SK-N-SH (cell line): Measurements from ENCODE around the gene B3GALT6. TPM values are rescaled to one million over a fixed set of nuclear protein-coding genes. Genes with fewer than 3 reads are reported as not detected.
A peak's percentile ranks its signal among the peaks of the same experiment; 100 is the strongest.

Source experiments
- CTCF ChIA-PET: fragments of 300-600, 350-600 bp; formaldehyde crosslinking; extraction: SDS; loops from one replicate; lab custom pipeline; 2021; lab: Yijun Ruan, JAX
- POLR2A ChIA-PET: fragments of 350-600 bp; sonication (Branson Sonifier 250); formaldehyde crosslinking; extraction: SDS; loops from one replicate; lab custom pipeline; 2020; ENCODE audit warnings: antibody characterized with exemption, inconsistent platforms; lab: Yijun Ruan, JAX
- DNase-seq: peaks from one replicate; pipeline ENCODE4 v3.0.0; 2012
- H2AFZ ChIP-seq: fragments of 200-600 bp; sonication (generic); 2 replicates; pipeline ENCODE4 v1.8.1; 2016; ENCODE audit warnings: antibody characterized with exemption, mild to moderate bottlenecking, low read depth
- H3F3A ChIP-seq: fragments of 200-600 bp; sonication (generic); replicated peaks from 2 replicates; pipeline ENCODE3; 2016; ENCODE audit warnings: antibody characterized with exemption, mild to moderate bottlenecking; ENCODE audit not compliant: insufficient read depth
- H3K27ac ChIP-seq, 2 experiments: fragments of 200-500 bp in 1 of 2; fragments of 200-600 bp in 1 of 2; sonication (Bioruptor generic) in 1 of 2; sonication (generic), shearing (Covaris generic) in 1 of 2; 2 replicates each; pipeline versions ENCODE4 v1.5.1 to v1.6.1; 2014 to 2016; ENCODE audit warnings: low read depth in 2 of 2, inconsistent platforms in 1 of 2, low read length in 1 of 2, mild to moderate bottlenecking in 1 of 2, mixed read lengths in 1 of 2
- H3K27me3 ChIP-seq: fragments of 200-600 bp; sonication (generic), shearing (Covaris generic); 2 replicates; pipeline ENCODE4 v1.6.1; 2016; ENCODE audit warnings: mixed run types; ENCODE audit not compliant: insufficient read depth
- H3K36me3 ChIP-seq, 2 experiments: fragments of 200-500 bp in 1 of 2; fragments of 200-600 bp in 1 of 2; sonication (Bioruptor generic) in 1 of 2; sonication (generic) in 1 of 2; replicated peaks in 1 of 2; 2 replicates each; pipeline versions ENCODE3 to v1.5.1; 2014 to 2016; ENCODE audit warnings: low read length in 1 of 2, mild to moderate bottlenecking in 1 of 2; ENCODE audit not compliant: insufficient read depth in 2 of 2, control insufficient read depth in 1 of 2
- H3K4me1 ChIP-seq, 2 experiments: fragments of 200-500 bp in 1 of 2; fragments of 200-600 bp in 1 of 2; sonication (Bioruptor generic) in 1 of 2; sonication (generic), shearing (Covaris generic) in 1 of 2; 2 replicates each; pipeline versions ENCODE4 v1.5.1 to v1.6.1; 2014 to 2016; ENCODE audit warnings: low read depth in 1 of 2, low read length in 1 of 2, mixed run types in 1 of 2; ENCODE audit not compliant: insufficient read depth in 2 of 2, control insufficient read depth in 1 of 2
- H3K4me2 ChIP-seq: fragments of 200-600 bp; sonication (generic), shearing (Covaris generic); 2 replicates; pipeline ENCODE4 v1.6.1; 2017; ENCODE audit warnings: mixed run types
- H3K4me3 ChIP-seq, 2 experiments: fragments of 200-500 bp in 1 of 2; fragments of 200-600 bp in 1 of 2; sonication (Bioruptor generic) in 1 of 2; sonication (generic), shearing (Covaris generic) in 1 of 2; 2 replicates each; pipeline versions ENCODE4 v1.5.1 to v1.8.1; 2014 to 2016; ENCODE audit warnings: low read depth in 2 of 2, inconsistent platforms in 1 of 2, low read length in 1 of 2, mild to moderate bottlenecking in 1 of 2, mixed read lengths in 1 of 2, moderate library complexity in 1 of 2
- H3K79me2 ChIP-seq: fragments of 200-600 bp; sonication (generic); 2 replicates; pipeline ENCODE4 v1.8.1; 2017; ENCODE audit warnings: mild to moderate bottlenecking; ENCODE audit not compliant: insufficient read depth
- H3K9ac ChIP-seq: fragments of 200-600 bp; sonication (generic); 2 replicates; pipeline ENCODE4 v1.6.1; 2017; ENCODE audit warnings: mixed run types
- H3K9me2 ChIP-seq: fragments of 200-600 bp; sonication (generic); 2 replicates; pipeline ENCODE4 v1.6.1; 2017; ENCODE audit warnings: mixed run types
- H3K9me3 ChIP-seq: fragments of 200-600 bp; sonication (generic); 2 replicates; pipeline ENCODE4 v1.6.1; 2017; ENCODE audit warnings: mixed run types, mild to moderate bottlenecking, moderate library complexity
- H4K20me1 ChIP-seq: fragments of 200-600 bp; sonication (generic); 2 replicates; pipeline ENCODE4 v1.6.1; 2017; ENCODE audit warnings: mild to moderate bottlenecking, mixed run types; ENCODE audit not compliant: insufficient read depth
- ELF1 ChIP-seq: IDR thresholded peaks from 2 replicates; pipeline ENCODE4 v1.4.0; 2012
- EP300 ChIP-seq, 2 experiments: IDR thresholded peaks; 2 replicates each; pipeline versions ENCODE4 v1.4.0 to v1.6.1; 2012; ENCODE audit warnings: borderline replicate concordance in 1 of 2, low read depth in 1 of 2, low read length in 1 of 2
- FOXJ3 ChIP-seq: sonication (generic); formaldehyde crosslinking; IDR thresholded peaks from 2 replicates; pipeline ENCODE4 v1.5.1; 2020; ENCODE audit warnings: mild to moderate bottlenecking, missing genetic modification reagents
- FOXM1 ChIP-seq: IDR thresholded peaks from 2 replicates; pipeline ENCODE4 v1.4.0; 2012; ENCODE audit warnings: low read depth, mild to moderate bottlenecking
- GATA2 ChIP-seq: sonication (generic); formaldehyde crosslinking; IDR thresholded peaks from 2 replicates; pipeline ENCODE4 v1.5.0; 2020; ENCODE audit warnings: mild to moderate bottlenecking, missing genetic modification reagents
- JUND ChIP-seq: IDR thresholded peaks from 2 replicates; pipeline ENCODE4 v1.4.0; 2012
- NFIC ChIP-seq: IDR thresholded peaks from 2 replicates; pipeline ENCODE4 v1.4.0; 2012; ENCODE audit warnings: borderline replicate concordance
- RXRA ChIP-seq: IDR thresholded peaks from 2 replicates; pipeline ENCODE4 v1.4.0; 2012; ENCODE audit warnings: low read depth, mild to moderate bottlenecking, borderline replicate concordance
- SIN3A ChIP-seq: IDR thresholded peaks from 2 replicates; pipeline ENCODE4 v1.6.1; 2012; ENCODE audit warnings: low read depth, mild to moderate bottlenecking, low read length, moderate library complexity, borderline replicate concordance
- TEAD4 ChIP-seq: IDR thresholded peaks from 2 replicates; pipeline ENCODE4 v1.4.0; 2012; ENCODE audit warnings: mild to moderate bottlenecking, borderline replicate concordance; ENCODE audit not compliant: insufficient read depth
- YY1 ChIP-seq: IDR thresholded peaks from 2 replicates; pipeline ENCODE4 v1.4.0; 2012; ENCODE audit warnings: low read depth, mild to moderate bottlenecking
- ZBTB33 ChIP-seq: IDR thresholded peaks from 2 replicates; pipeline ENCODE4 v1.4.0; 2012; ENCODE audit warnings: low read depth, borderline replicate concordance
- WGBS: methylation state at CpG from one replicate; pipeline ENCODE4 v1.1.6; 2017; ENCODE audit warnings: low lambda C conversion rate; 5-methylcytosine and 5-hydroxymethylcytosine counted together
- polyA plus RNA-seq, 3 experiments: library from polyadenylated mRNA; depleted of rRNA; stranded (reverse); fragments of >200 nt; gene quantifications; 2 replicates each; pipeline ENCODE4 v1.2.3, GENCODE V29; 2012
- TF ChIP-seq, protein P1 (sequence below): fragments of 150-350 bp; IDR thresholded peaks from 2 replicates; pipeline ENCODE4 v1.6.1; 2017; ENCODE audit warnings: antibody characterized with exemption, low read length, low read depth, borderline replicate concordance
- TF ChIP-seq, protein P2 (sequence below): fragments of 200-600 bp; sonication (generic); IDR thresholded peaks from 2 replicates; pipeline ENCODE4 v1.6.1; 2017; ENCODE audit warnings: antibody characterized with exemption, mild to moderate bottlenecking, moderate library complexity

B3GALT6 gene
- polyA plus RNA-seq, 1 of the 3 experiments (the other 2 are of a cell fraction), result 38.8 TPM

DNA sequence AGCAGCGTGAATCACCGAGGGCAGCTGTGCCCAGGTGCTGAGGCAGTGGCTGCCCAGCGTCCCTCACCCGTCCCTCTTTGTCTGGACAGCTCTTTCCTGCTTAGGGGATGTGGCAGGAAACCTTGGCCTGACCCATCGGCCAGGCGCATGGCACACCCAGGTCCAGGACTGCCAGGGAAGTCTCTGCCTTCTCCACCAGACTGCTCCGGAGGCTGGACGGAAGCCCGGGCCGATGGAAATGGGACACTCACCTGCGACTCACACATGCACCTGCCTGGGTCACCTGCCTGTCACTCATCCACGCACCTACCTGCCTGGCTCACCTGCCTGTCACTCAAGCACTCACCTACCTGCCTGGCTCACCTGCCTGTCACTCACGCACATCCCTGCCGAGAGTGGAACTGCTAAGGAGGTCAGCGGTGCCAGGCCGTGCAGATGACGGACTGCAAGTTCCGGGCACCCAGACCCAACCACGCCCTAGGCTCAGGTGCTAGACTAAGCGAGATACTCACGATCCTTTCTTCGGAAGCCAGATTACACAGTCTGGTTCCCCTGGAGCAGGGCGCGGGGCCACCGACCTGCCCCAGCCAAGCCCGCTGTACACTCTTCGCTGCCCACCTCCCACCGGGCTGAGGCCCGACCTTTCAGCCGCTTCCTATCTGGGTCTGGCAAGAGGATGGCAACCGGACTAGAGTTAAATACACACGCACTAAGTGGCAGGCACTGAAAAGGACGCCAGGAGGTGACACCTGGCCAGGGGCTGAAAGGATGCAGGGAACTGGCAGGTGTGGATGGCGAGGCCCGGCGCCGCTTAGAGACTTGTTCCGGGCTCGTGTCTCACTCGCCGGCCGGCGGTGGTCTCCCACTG lies 40.5 kb downstream of the B3GALT6 start (continued):
- TF ChIP-seq, protein P1, sequence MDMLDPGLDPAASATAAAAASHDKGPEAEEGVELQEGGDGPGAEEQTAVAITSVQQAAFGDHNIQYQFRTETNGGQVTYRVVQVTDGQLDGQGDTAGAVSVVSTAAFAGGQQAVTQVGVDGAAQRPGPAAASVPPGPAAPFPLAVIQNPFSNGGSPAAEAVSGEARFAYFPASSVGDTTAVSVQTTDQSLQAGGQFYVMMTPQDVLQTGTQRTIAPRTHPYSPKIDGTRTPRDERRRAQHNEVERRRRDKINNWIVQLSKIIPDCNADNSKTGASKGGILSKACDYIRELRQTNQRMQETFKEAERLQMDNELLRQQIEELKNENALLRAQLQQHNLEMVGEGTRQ, result no peak

- Histone ChIP-seq H4K20me1 (peaks cover 47% of the 10 kb centered on the region), H3K27ac (peak overlapping the region; percentile 47 to 67; a peak in 3 of 4 replicates), H3K36me3 (peaks cover 0 to 4% of the 10 kb centered on the region in 2 experiments), H3K27me3 (no peaks in the 10 kb centered on the region), H3K9me3 (no peaks in the 10 kb centered on the region), H3K9me2 (no peaks in the 10 kb centered on the region), H3K4me2 (peak overlapping the region; percentile 96), H3K4me3 (peak overlapping the region; percentile 76 to 84), H2AFZ (no peak overlapping the region), H3F3A (no peaks in the 10 kb centered on the region), H3K79me2 (peaks cover 49% of the 10 kb centered on the region), H3K9ac (peak overlapping the region; percentile 83), H3K4me1 (peaks cover 0 to 28% of the 10 kb centered on the region in 2 experiments; a peak in 1 of 4 replicates)
- ChIA-PET CTCF (interaction anchor here (1.0 to 1.8 kb wide), 3 partner anchors 17 to 98 kb away, joined by 3 to 10 read pairs (median 4); no protein-coding TSS in a partner anchor), POLR2A (interaction anchor here (1.0 to 1.4 kb wide), 4 partner anchors 9 to 116 kb away, joined by 3 to 4 read pairs (median 4); no protein-coding TSS in a partner anchor)
- no peak for DNase-seq
- TF ChIP-seq, protein P2, sequence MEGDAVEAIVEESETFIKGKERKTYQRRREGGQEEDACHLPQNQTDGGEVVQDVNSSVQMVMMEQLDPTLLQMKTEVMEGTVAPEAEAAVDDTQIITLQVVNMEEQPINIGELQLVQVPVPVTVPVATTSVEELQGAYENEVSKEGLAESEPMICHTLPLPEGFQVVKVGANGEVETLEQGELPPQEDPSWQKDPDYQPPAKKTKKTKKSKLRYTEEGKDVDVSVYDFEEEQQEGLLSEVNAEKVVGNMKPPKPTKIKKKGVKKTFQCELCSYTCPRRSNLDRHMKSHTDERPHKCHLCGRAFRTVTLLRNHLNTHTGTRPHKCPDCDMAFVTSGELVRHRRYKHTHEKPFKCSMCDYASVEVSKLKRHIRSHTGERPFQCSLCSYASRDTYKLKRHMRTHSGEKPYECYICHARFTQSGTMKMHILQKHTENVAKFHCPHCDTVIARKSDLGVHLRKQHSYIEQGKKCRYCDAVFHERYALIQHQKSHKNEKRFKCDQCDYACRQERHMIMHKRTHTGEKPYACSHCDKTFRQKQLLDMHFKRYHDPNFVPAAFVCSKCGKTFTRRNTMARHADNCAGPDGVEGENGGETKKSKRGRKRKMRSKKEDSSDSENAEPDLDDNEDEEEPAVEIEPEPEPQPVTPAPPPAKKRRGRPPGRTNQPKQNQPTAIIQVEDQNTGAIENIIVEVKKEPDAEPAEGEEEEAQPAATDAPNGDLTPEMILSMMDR, result no peak
- 0% methylated on average over 1 of the region's 31 CpGs for WGBS
These were observed 41.1 kb downstream of the B3GALT6 start for GRCh38 chr1:1273209-1273511.

GRCh38 chr1:1273512-1274298 lies 41.7 kb downstream of the B3GALT6 start, which contains the start of gene UBE2J2:
TSS of gene UBE2J2 (minus strand) at chr1:1273854. CDS start at chr1:1267992, 5,862 bp downstream.
- Histone ChIP-seq H3F3A (no peaks in the 10 kb centered on the region), H3K9me2 (no peaks in the 10 kb centered on the region), H4K20me1 (peaks cover 42% of the 10 kb centered on the region), H3K4me1 (peaks cover 0 to 28% of the 10 kb centered on the region in 2 experiments; a peak in 1 of 4 replicates), H3K4me3 (peak within 1 kb of the TSS; percentile 76 to 84), H3K9ac (peak within 1 kb of the TSS; percentile 83), H3K79me2 (peaks cover 44% of the 10 kb centered on the region), H3K4me2 (peak within 1 kb of the TSS; percentile 96), H3K36me3 (peaks cover 0 to 4% of the 10 kb centered on the region in 2 experiments), H3K9me3 (no peaks in the 10 kb centered on the region), H3K27ac (peak within 1 kb of the TSS; percentile 47 to 68; a peak in 3 of 4 replicates), H3K27me3 (no peaks in the 10 kb centered on the region), H2AFZ (peak within 1 kb of the TSS; percentile 72)
- 0% methylated on average over 7 of the region's 105 CpGs for WGBS
- DNase-seq, result peak; percentile 100
- POLR2A ChIA-PET, result interaction anchor here (1.0 to 1.4 kb wide), 5 partner anchors 10 to 117 kb away, joined by 3 to 4 read pairs (median 3); no protein-coding TSS in a partner anchor
- CTCF ChIA-PET, result interaction anchor here (0.6 to 1.8 kb wide), 5 partner anchors 16 to 151 kb away, joined by 3 to 10 read pairs (median 3); no protein-coding TSS in a partner anchor
- TF ChIP-seq TEAD4, result no peak
- no peak for TF ChIP-seq EP300 (IDR thresholded peaks at IDR 0.05; ENCODE audit: borderline replicate concordance in 1 of 2, low read depth in 1 of 2, low read length in 1 of 2)
- TF ChIP-seq NFIC, result no peak
- peak; percentile 93 for TF ChIP-seq YY1
- TF ChIP-seq ZBTB33, result 0 out of 2 replicates have a peak, but pooled peaks have one; percentile 14
- TF ChIP-seq ELF1, result peak; percentile 60; the same call in 1 of the 2 replicates
- TF ChIP-seq FOXJ3 (CRISPR knock-in tag), result no peak
- no peak for TF ChIP-seq JUND
- no peak for TF ChIP-seq FOXM1
- TF ChIP-seq SIN3A, result peak; percentile 58; the same call in 1 of the 2 replicates
- no peak for TF ChIP-seq GATA2 (CRISPR knock-in tag)
- no peak for TF ChIP-seq RXRA
- TF ChIP-seq, protein P2, result no peak
